Liver (tissue), 9 donors: ENCODE results near the gene CELSR1. TPM values are rescaled to one million over a fixed set of nuclear protein-coding genes. Genes with fewer than 3 reads are reported as not detected.

Experiments
- DNase-seq: peaks from one replicate; pipeline ENCODE4 v3.0.0-alpha.2; 2017; ENCODE audit warnings: low spot score
- H3K27ac ChIP-seq, 2 donors: one replicate each; pipeline ENCODE4 v1.7.0; 2013; ENCODE audit warnings: inconsistent platforms in 2 of 2, low read length in 2 of 2, control low read depth in 1 of 2, low read depth in 1 of 2, mild to moderate bottlenecking in 1 of 2
- H3K27me3 ChIP-seq, 4 donors: one replicate each; pipeline versions ENCODE4 v1.6.1 to v1.7.0; 2013; ENCODE audit warnings: low read length in 3 of 4, inconsistent platforms in 1 of 4, mild to moderate bottlenecking in 1 of 4, moderate library complexity in 1 of 4; ENCODE audit not compliant: control insufficient read depth in 4 of 4, insufficient read depth in 4 of 4
- H3K36me3 ChIP-seq, 4 donors: one replicate each; pipeline versions ENCODE4 v1.6.1 to v1.7.0; 2013; ENCODE audit warnings: low read length in 3 of 4, mild to moderate bottlenecking in 3 of 4, low read depth in 1 of 4, moderate library complexity in 1 of 4; ENCODE audit not compliant: control insufficient read depth in 4 of 4, insufficient read depth in 3 of 4
- H3K4me1 ChIP-seq, 4 donors: one replicate each; pipeline versions ENCODE4 v1.6.1 to v1.7.0; 2013; ENCODE audit warnings: low read length in 3 of 4, mild to moderate bottlenecking in 3 of 4, moderate library complexity in 1 of 4; ENCODE audit not compliant: control insufficient read depth in 4 of 4, insufficient read depth in 4 of 4
- H3K4me3 ChIP-seq, 3 donors: one replicate each; pipeline versions ENCODE4 v1.6.1 to v1.7.0; 2013; ENCODE audit warnings: low read length in 3 of 3, control low read depth in 1 of 3, low read depth in 1 of 3, mild to moderate bottlenecking in 1 of 3
- H3K9ac ChIP-seq, 2 donors: one replicate each; pipeline ENCODE4 v1.7.0; 2013; ENCODE audit warnings: low read length in 2 of 2, mild to moderate bottlenecking in 2 of 2, moderate library complexity in 2 of 2, control low read depth in 1 of 2, low read depth in 1 of 2
- H3K9me3 ChIP-seq, 4 donors: one replicate each; pipeline versions ENCODE4 v1.6.1 to v1.7.0; 2013; ENCODE audit warnings: low read length in 3 of 4; ENCODE audit not compliant: control insufficient read depth in 4 of 4
- ATF3 ChIP-seq: IDR thresholded peaks from 2 replicates; pipeline ENCODE4 v1.6.1; 2016; ENCODE audit warnings: antibody characterized with exemption
- EGR1 ChIP-seq, 2 donors: IDR thresholded peaks; 2 replicates each; pipeline ENCODE4 v1.6.1; 2016 to 2018; ENCODE audit warnings: antibody characterized with exemption in 2 of 2, low read depth in 2 of 2
- FOXA1 ChIP-seq: IDR thresholded peaks from 2 replicates; pipeline ENCODE4 v1.6.1; 2016; ENCODE audit warnings: antibody characterized with exemption
- FOXA2 ChIP-seq: IDR thresholded peaks from 2 replicates; pipeline ENCODE4 v1.6.1; 2016; ENCODE audit warnings: antibody characterized with exemption
- GABPA ChIP-seq, 2 donors: IDR thresholded peaks in 1 of 2; conservative IDR thresholded peaks in 1 of 2; 2 replicates each; pipeline ENCODE4 v1.6.1; 2016; ENCODE audit warnings: antibody characterized with exemption in 2 of 2, mild to moderate bottlenecking in 1 of 2, moderate library complexity in 1 of 2
- HNF4A ChIP-seq, 2 donors: conservative IDR thresholded peaks; 2 replicates each; pipeline ENCODE4 v1.6.1; 2016; ENCODE audit warnings: antibody characterized with exemption in 2 of 2, mild to moderate bottlenecking in 2 of 2
- HNF4G ChIP-seq: IDR thresholded peaks from 2 replicates; pipeline ENCODE4 v1.6.1; 2016; ENCODE audit warnings: antibody characterized with exemption
- JUND ChIP-seq, 2 donors: IDR thresholded peaks; 2 replicates each; pipeline ENCODE4 v1.6.1; 2016; ENCODE audit warnings: antibody characterized with exemption in 2 of 2
- MAX ChIP-seq: IDR thresholded peaks from 2 replicates; pipeline ENCODE4 v1.6.1; 2016; ENCODE audit warnings: antibody characterized with exemption
- NR2F2 ChIP-seq: IDR thresholded peaks from 2 replicates; pipeline ENCODE4 v1.6.1; 2016; ENCODE audit warnings: antibody characterized with exemption
- RAD21 ChIP-seq, 2 donors: IDR thresholded peaks; 2 replicates each; pipeline ENCODE4 v1.6.1; 2016; ENCODE audit warnings: antibody characterized with exemption in 2 of 2, mild to moderate bottlenecking in 2 of 2
- REST ChIP-seq: IDR thresholded peaks from 2 replicates; pipeline ENCODE4 v1.6.1; 2016; ENCODE audit warnings: antibody characterized with exemption, mild to moderate bottlenecking
- RXRA ChIP-seq, 2 donors: IDR thresholded peaks; 2 replicates each; pipeline ENCODE4 v1.6.1; 2017 to 2018; ENCODE audit warnings: antibody characterized with exemption in 2 of 2, mild to moderate bottlenecking in 1 of 2
- SP1 ChIP-seq: IDR thresholded peaks from 2 replicates; pipeline ENCODE4 v1.6.1; 2018; ENCODE audit warnings: antibody characterized with exemption, mild to moderate bottlenecking
- TAF1 ChIP-seq: conservative IDR thresholded peaks from 2 replicates; pipeline ENCODE4 v1.6.1; 2016; ENCODE audit warnings: antibody characterized with exemption, mild to moderate bottlenecking
- YY1 ChIP-seq: IDR thresholded peaks from 2 replicates; pipeline ENCODE4 v1.6.1; 2016; ENCODE audit warnings: antibody characterized with exemption, mild to moderate bottlenecking
- ZBTB33 ChIP-seq: IDR thresholded peaks from 2 replicates; pipeline ENCODE4 v1.6.1; 2016; ENCODE audit warnings: antibody characterized with exemption
- WGBS: extraction: QIAGEN DNeasy Blood & Tissue Kit; methylation state at CpG from one replicate; pipeline ENCODE4 v1.1.7; 2013; 5-methylcytosine and 5-hydroxymethylcytosine counted together
- polyA plus RNA-seq, 2 donors: library from polyadenylated mRNA; stranded (reverse) in 1 of 2; unstranded in 1 of 2; fragments of 200-250 nt in 1 of 2; fragments of >200 nt in 1 of 2; fragmentation: Nextera tagmentation in 1 of 2; extraction: Ambion mirVana in 1 of 2; gene quantifications; one replicate each; pipeline versions ENCODE4 v1.2.1 to v1.2.3, GENCODE V29; 2013 to 2015
- total RNA-seq, 2 donors: library from RNA; depleted of rRNA; stranded (reverse); fragments of >200 nt; gene quantifications; one replicate each; pipeline ENCODE4 v1.2.3, GENCODE V29; 2014
- donor health status: healthy.
- donor health status: healthy.
- donor health status: healthy.
- donor health status: healthy.
- donor health status: healthy.

The CELSR1 gene
- total and polyA plus RNA-seq, 4 donors, result 0.37 to 1.6 (median 1.3) TPM

GRCh38 chr22:46541536-46541935, 4.1 kb upstream of the CELSR1 start (continued):
- TF ChIP-seq SP1 (no peak), FOXA2 (no peak), YY1 (no peak), ATF3 (no peak), FOXA1 (no peak), JUND (IDR thresholded peaks at IDR 0.05) (no peak), ZBTB33 (no peak)

- Histone ChIP-seq H3K4me1 (peaks cover 4 to 13% (median 10%) of the 10 kb centered on the region in 4 donors), H3K9ac (no peak overlapping the region), H3K27me3 (peaks cover 0 to 7% (median 4%) of the 10 kb centered on the region in 4 donors), H3K9me3 (no peaks in the 10 kb centered on the region), H3K36me3 (no peaks in the 10 kb centered on the region), H3K27ac (no peak overlapping the region), H3K4me3 (no peak overlapping the region)
- 96% methylated on average over 5 of the region's 5 CpGs for WGBS
- no peak for DNase-seq
- TF ChIP-seq JUND (IDR thresholded peaks at IDR 0.05) (no peak), YY1 (no peak), HNF4G (no peak), MAX (no peak), RXRA (IDR thresholded peaks at IDR 0.05) (no peak), ATF3 (no peak), REST (no peak), GABPA (IDR thresholded peaks at IDR 0.05 in 1 of 2, conservative IDR thresholded peaks at IDR 0.05 in 1 of 2) (no peak), FOXA2 (no peak)
These were observed 3.5 kb upstream of the CELSR1 start for GRCh38 chr22:46540874-46541273.

- TF ChIP-seq GABPA (IDR thresholded peaks at IDR 0.05 in 1 of 2, conservative IDR thresholded peaks at IDR 0.05 in 1 of 2) (no peak), EGR1 (IDR thresholded peaks at IDR 0.05; ENCODE audit: low read depth in 2 of 2) (no peak), FOXA1 (no peak), RXRA (IDR thresholded peaks at IDR 0.05) (no peak), RAD21 (IDR thresholded peaks at IDR 0.05) (no peak), NR2F2 (no peak), HNF4A (conservative IDR thresholded peaks at IDR 0.05) (no peak), FOXA2 (no peak), ATF3 (no peak), MAX (no peak), YY1 (no peak), JUND (IDR thresholded peaks at IDR 0.05) (no peak), HNF4G (no peak), TAF1 (no peak), SP1 (no peak)
- Histone ChIP-seq H3K4me3 (no peak overlapping the region), H3K9ac (no peak overlapping the region), H3K4me1 (peaks cover 4 to 13% (median 10%) of the 10 kb centered on the region in 4 donors), H3K27me3 (peaks cover 0 to 10% (median 5%) of the 10 kb centered on the region in 4 donors), H3K36me3 (no peaks in the 10 kb centered on the region), H3K9me3 (no peaks in the 10 kb centered on the region), H3K27ac (no peak overlapping the region)
- DNase-seq, result no peak
- 70% methylated on average over 9 of the region's 9 CpGs for WGBS
These were observed 1.7 kb upstream of the CELSR1 start for GRCh38 chr22:46539169-46539568.
